Suppressor macrophage (primary cell): Measurements from ENCODE around the gene ULK4.
"Not testable (repeated sequence)": the region's sequence is repeated elsewhere in the genome, so short reads cannot be mapped to it uniquely, and the experiment has no call there.

Experiments used
- DNase-seq, 4 experiments: peaks; one replicate each; pipeline ENCODE4 v3.0.0-alpha.2; 2020 to 2022

ULK4 gene

GRCh38 chr3:41684797-41685735 lies 276.8 kb downstream of the ULK4 start:
- no peak for DNase-seq

- DNase-seq = no peak
Observed at GRCh38 chr3:41683666-41684350, 278.1 kb downstream of the ULK4 start.

GRCh38 chr3:41682996-41683395 lies 278.9 kb downstream of the ULK4 start:
- no peak for DNase-seq

- DNase-seq = no peak
Observed at GRCh38 chr3:41682382-41682781, 279.5 kb downstream of the ULK4 start.

- no peak for DNase-seq
Observed at GRCh38 chr3:41681479-41681878, 280.4 kb downstream of the ULK4 start.

- DNase-seq = no peak
Observed at GRCh38 chr3:41679374-41679773, 282.5 kb downstream of the ULK4 start.

GRCh38 chr3:41675102-41675501 lies 286.8 kb downstream of the ULK4 start:
- DNase-seq = not testable (repeated sequence)

- no peak for DNase-seq
Observed at GRCh38 chr3:41674449-41674848, 287.5 kb downstream of the ULK4 start.

- DNase-seq = no peak
Observed at GRCh38 chr3:41673650-41674049, 288.3 kb downstream of the ULK4 start.

- DNase-seq = no peak
Observed at GRCh38 chr3:41668379-41668778, 293.5 kb downstream of the ULK4 start.

GRCh38 chr3:41662288-41662687 lies 299.6 kb downstream of the ULK4 start:
- DNase-seq = no peak

GRCh38 chr3:41661796-41662195 lies 300.1 kb downstream of the ULK4 start:
- no peak for DNase-seq

GRCh38 chr3:41660510-41660909 lies 301.4 kb downstream of the ULK4 start:
- no peak for DNase-seq

- no peak for DNase-seq
Observed at GRCh38 chr3:41653571-41654239, 308.2 kb downstream of the ULK4 start.

- no peak for DNase-seq
Observed at GRCh38 chr3:41652931-41653330, 309.0 kb downstream of the ULK4 start.

- DNase-seq = no peak
Observed at GRCh38 chr3:41652506-41652905, 309.4 kb downstream of the ULK4 start.

GRCh38 chr3:41651718-41652117 lies 310.2 kb downstream of the ULK4 start:
- DNase-seq = no peak

- no peak for DNase-seq
Observed at GRCh38 chr3:41650406-41650805, 311.5 kb downstream of the ULK4 start.

- DNase-seq = no peak
Observed at GRCh38 chr3:41649129-41649739, 312.7 kb downstream of the ULK4 start.

- not testable (repeated sequence) for DNase-seq
Observed at GRCh38 chr3:41647730-41648129, 314.2 kb downstream of the ULK4 start.

GRCh38 chr3:41640076-41640475 lies 321.8 kb downstream of the ULK4 start:
- no peak for DNase-seq

GRCh38 chr3:41638381-41638780 lies 323.5 kb downstream of the ULK4 start:
- no peak for DNase-seq

- no peak for DNase-seq
Observed at GRCh38 chr3:41632700-41633099, 329.2 kb downstream of the ULK4 start.
